Peyer's patch (tissue), 4 donors: ENCODE results near the gene SLC39A7. TPM values are rescaled to one million over a fixed set of nuclear protein-coding genes. Genes with fewer than 3 reads are reported as not detected.

Source experiments
- DNase-seq, 3 donors: peaks; one replicate each; pipeline ENCODE4 v3.0.0-alpha.2; 2017 to 2019
- H3K27ac ChIP-seq, 4 donors: fragments of 200-600 bp; sonication (generic); one replicate each; pipeline ENCODE4 v1.5.1; 2016 to 2019
- H3K27me3 ChIP-seq, 2 donors: fragments of 200-600 bp; sonication (generic); one replicate each; pipeline ENCODE4 v1.5.1; 2019
- H3K36me3 ChIP-seq, 3 donors: fragments of 200-600 bp; sonication (generic); one replicate each; pipeline ENCODE4 v1.5.1; 2016 to 2019
- H3K4me1 ChIP-seq, 4 donors: fragments of 200-600 bp; sonication (generic); one replicate each; pipeline ENCODE4 v1.5.1; 2016 to 2019
- H3K4me3 ChIP-seq, 4 donors: fragments of 200-600 bp; sonication (generic); 1 replicate in 3 of 4; 2 replicates in 1 of 4; pipeline ENCODE4 v1.5.1; 2016 to 2019; ENCODE audit warnings: mild to moderate bottlenecking in 1 of 4
- H3K9me3 ChIP-seq, 4 donors: fragments of 200-600 bp; sonication (generic); one replicate each; pipeline ENCODE4 v1.5.1; 2016 to 2019; ENCODE audit warnings: mild to moderate bottlenecking in 1 of 4
- POLR2A ChIP-seq, 2 donors: fragments of 450-650 bp; IDR thresholded peaks; one replicate each; pipeline ENCODE4 v1.5.1; 2017; ENCODE audit warnings: antibody characterized with exemption in 2 of 2, mild to moderate bottlenecking in 2 of 2, moderate library complexity in 2 of 2
- total RNA-seq, 4 donors: library from RNA; depleted of rRNA; stranded (reverse); fragments of >200 nt; gene quantifications; one replicate each; pipeline ENCODE4 v1.1.0, GENCODE V29; 2016
- TF ChIP-seq, protein P1 (sequence below), 6 experiments: fragments of 450-650 bp in 4 of 6; fragments of 200-600 bp in 2 of 6; sonication (generic) in 1 of 6; IDR thresholded peaks; one replicate each; pipeline ENCODE4 v1.5.1; 2017 to 2019; ENCODE audit warnings: antibody characterized with exemption in 6 of 6, mild to moderate bottlenecking in 3 of 6, moderate library complexity in 1 of 6

SLC39A7 gene
- total RNA-seq, 4 donors from 2014 or later, result 33.8 to 99.0 (median 55.0) TPM

DNA sequence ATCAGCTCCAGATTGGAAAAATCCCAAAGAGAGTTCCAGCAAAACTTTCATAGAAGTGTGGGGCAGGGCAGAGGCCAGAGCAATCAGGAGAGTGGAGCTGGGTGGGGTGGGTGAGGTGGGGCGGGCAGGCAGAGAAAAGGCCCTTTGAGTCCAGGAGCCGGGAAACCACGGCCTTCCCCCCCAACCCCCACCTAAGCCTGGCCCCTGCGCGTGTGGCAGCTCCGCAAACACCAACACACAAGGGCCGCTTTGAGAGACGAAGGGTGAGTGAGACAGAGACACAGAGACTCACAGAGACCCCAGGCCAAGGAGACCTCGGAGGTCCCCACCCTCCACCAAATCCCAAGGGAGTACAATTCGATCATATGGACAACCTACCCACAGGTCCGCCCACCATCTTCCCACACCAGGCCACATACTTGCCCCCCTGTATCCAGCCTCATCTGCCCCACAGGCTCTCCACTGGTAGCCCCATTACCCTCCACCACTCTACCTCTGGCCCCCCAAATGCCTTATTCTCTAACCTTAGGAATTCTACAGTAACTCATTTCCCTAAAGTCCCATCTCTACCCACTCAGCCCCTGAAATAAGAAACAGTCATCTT, 10.1 kb upstream of the SLC39A7 start:
- Histone ChIP-seq H3K36me3 (peaks cover 0 to 16% (median 0%) of the 10 kb centered on the region in 3 donors), H3K9me3 (no peaks in the 10 kb centered on the region), H3K4me1 (peaks cover 0 to 15% (median 10%) of the 10 kb centered on the region in 4 donors), H3K27me3 (peaks cover 0 to 9% of the 10 kb centered on the region in 2 donors), H3K27ac (no peak overlapping the region), H3K4me3 (no peak overlapping the region)
- TF ChIP-seq, protein P1, sequence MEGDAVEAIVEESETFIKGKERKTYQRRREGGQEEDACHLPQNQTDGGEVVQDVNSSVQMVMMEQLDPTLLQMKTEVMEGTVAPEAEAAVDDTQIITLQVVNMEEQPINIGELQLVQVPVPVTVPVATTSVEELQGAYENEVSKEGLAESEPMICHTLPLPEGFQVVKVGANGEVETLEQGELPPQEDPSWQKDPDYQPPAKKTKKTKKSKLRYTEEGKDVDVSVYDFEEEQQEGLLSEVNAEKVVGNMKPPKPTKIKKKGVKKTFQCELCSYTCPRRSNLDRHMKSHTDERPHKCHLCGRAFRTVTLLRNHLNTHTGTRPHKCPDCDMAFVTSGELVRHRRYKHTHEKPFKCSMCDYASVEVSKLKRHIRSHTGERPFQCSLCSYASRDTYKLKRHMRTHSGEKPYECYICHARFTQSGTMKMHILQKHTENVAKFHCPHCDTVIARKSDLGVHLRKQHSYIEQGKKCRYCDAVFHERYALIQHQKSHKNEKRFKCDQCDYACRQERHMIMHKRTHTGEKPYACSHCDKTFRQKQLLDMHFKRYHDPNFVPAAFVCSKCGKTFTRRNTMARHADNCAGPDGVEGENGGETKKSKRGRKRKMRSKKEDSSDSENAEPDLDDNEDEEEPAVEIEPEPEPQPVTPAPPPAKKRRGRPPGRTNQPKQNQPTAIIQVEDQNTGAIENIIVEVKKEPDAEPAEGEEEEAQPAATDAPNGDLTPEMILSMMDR (IDR thresholded peaks at IDR 0.05), result no peak
- TF ChIP-seq POLR2A (IDR thresholded peaks at IDR 0.05), result no peak
- DNase-seq, result no peak

- H3K36me3 ChIP-seq, result peaks cover 0 to 26% (median 3%) of the 10 kb centered on the region in 3 donors
- no peak overlapping the region for H3K4me3 ChIP-seq
- H3K4me1 ChIP-seq, result peaks cover 0 to 15% (median 10%) of the 10 kb centered on the region in 4 donors
- no peak overlapping the region for H3K27ac ChIP-seq
- peaks cover 0 to 9% of the 10 kb centered on the region in 2 donors for H3K27me3 ChIP-seq
- H3K9me3 ChIP-seq, result no peaks in the 10 kb centered on the region
- DNase-seq, result no peak
- TF ChIP-seq, protein P1 (IDR thresholded peaks at IDR 0.05), result no peak
Measured at GRCh38 chr6:33191383-33192104, 9.1 kb upstream of the SLC39A7 start.

DNA sequence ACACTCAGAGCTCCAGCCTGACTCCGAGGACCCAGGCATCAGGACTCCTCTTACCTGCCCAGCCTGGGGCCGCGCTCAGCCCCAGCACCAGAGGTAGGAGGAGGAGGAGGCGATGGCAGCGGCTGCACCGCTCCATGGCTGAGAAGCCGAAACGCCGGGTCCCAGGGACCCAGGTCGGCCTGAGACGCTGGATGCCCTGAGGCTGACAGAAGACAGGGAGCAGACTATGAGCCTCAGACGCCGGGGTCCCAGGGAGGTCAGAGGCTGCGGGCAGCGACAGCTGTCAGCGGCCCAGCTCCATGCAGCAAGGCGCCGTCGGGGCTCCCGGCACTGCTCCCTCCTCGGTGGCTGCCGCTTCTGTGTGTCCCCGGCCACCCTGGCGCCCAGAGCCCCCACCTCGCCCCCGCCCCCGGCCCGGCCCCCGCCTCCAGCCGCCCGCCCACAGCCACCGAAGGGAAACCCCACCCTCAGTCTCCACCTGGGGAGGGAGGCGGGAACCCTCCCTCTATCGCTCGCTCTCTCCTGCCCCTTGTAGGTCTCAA, 8.5 kb upstream of the SLC39A7 start, which contains the start of gene COL11A2:
Gene COL11A2 (minus strand): TSS at position 363 of the 542 bp plus-strand sequence. CDS start 227 bp downstream, at position 136.
- H3K9me3 ChIP-seq, result no peaks in the 10 kb centered on the region

DNA sequence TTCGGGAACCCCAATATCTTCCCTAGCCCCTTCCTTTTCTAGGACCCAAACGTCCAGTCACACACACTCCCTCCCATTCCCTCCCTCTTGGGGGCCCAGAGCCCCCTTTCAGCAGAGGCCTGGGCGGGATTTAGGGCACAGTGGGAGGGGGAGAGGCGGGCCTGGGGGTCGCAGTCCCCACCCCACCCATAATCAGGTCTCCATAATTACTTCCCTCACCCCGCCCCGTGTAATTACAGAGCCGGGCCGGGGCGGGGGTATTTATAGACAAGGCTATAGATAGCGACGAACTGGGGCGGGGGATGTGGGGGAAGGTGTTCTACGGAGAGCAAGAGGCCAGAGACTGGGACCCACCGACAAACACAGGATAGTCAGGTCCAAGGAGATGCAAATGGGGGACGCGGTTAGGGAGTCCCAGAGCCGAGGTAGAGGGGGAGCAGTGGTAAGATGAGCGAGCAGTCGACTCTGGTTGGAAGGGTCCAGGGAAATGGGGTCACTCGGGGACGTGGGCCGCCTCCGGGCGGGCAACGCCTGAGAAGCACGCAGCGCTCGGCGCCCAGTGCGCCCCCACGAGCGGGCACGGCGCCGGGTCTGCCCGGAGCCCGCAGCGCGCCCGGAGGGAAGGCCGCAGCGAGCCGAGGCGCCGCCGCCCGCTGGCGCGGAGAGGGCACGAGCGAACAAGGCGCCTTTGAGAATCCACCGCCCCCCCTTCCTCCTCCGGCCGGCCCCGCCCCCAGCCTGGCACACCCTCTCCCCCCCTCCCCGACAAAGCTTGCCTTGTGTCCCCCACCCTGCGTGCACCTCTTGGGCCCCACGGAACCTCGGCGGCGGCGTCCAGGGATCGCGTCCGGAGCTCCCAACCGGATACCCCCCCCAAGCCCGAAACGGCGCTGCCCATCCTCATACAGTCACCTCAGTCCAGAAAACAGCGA, 7.7 kb upstream of the SLC39A7 start:
- Histone ChIP-seq H3K4me1 (peaks cover 0 to 20% (median 10%) of the 10 kb centered on the region in 4 donors), H3K36me3 (peaks cover 0 to 34% (median 3%) of the 10 kb centered on the region in 3 donors), H3K27me3 (peaks cover 0 to 9% of the 10 kb centered on the region in 2 donors), H3K4me3 (peak overlapping the region; percentile 19 to 52 (median 48)), H3K27ac (peak overlapping the region in 2 of 4 donors; percentile 22 to 42), H3K9me3 (no peaks in the 10 kb centered on the region)
- DNase-seq, result no peak
- TF ChIP-seq POLR2A (IDR thresholded peaks at IDR 0.05), result no peak
- TF ChIP-seq, protein P1 (IDR thresholded peaks at IDR 0.05), result no peak

More for the DNA sequence above, 8.5 kb upstream of the SLC39A7 start, which contains the start of gene COL11A2:
- TF ChIP-seq POLR2A (IDR thresholded peaks at IDR 0.05), result no peak
- TF ChIP-seq, protein P1 (IDR thresholded peaks at IDR 0.05), result no peak
- Histone ChIP-seq H3K36me3 (peaks cover 0 to 32% (median 3%) of the 10 kb centered on the region in 3 donors), H3K27me3 (peaks cover 0 to 9% of the 10 kb centered on the region in 2 donors), H3K27ac (peak within 1 kb of the TSS in 2 of 4 donors; percentile 22 to 42), H3K4me1 (peaks cover 0 to 15% (median 10%) of the 10 kb centered on the region in 4 donors), H3K4me3 (peak within 1 kb of the TSS; percentile 19 to 52 (median 48))
- no peak for DNase-seq

GRCh38 chr6:33193619-33194018, 7.0 kb upstream of the SLC39A7 start:
- H3K4me3 ChIP-seq, result peak overlapping the region in 1 of 4 donors; percentile 48
- H3K4me1 ChIP-seq, result peaks cover 0 to 26% (median 10%) of the 10 kb centered on the region in 4 donors
- no peak for TF ChIP-seq POLR2A (IDR thresholded peaks at IDR 0.05)
- peak overlapping the region in 1 of 4 donors; percentile 22 for H3K27ac ChIP-seq
- H3K9me3 ChIP-seq, result no peaks in the 10 kb centered on the region
- DNase-seq, result no peak
- peaks cover 0 to 9% of the 10 kb centered on the region in 2 donors for H3K27me3 ChIP-seq
- peaks cover 0 to 34% (median 3%) of the 10 kb centered on the region in 3 donors for H3K36me3 ChIP-seq
